Ascending aorta (tissue), 2 donors: ENCODE measurements around the gene IFT22. TPM values are rescaled to one million over a fixed set of nuclear protein-coding genes. Genes with fewer than 3 reads are reported as not detected.

ENCODE experiments used
- DNase-seq, 2 donors: peaks; one replicate each; pipeline ENCODE4 v3.0.0-alpha.2; 2019; ENCODE audit warnings: low spot score in 2 of 2
- H3K27ac ChIP-seq, 2 donors: fragments of 200-600 bp; sonication (generic); one replicate each; pipeline ENCODE4 v1.5.1; 2016 to 2017; ENCODE audit warnings: mild to moderate bottlenecking in 1 of 2
- H3K27me3 ChIP-seq: fragments of 200-600 bp; sonication (generic); one replicate; pipeline ENCODE4 v1.5.1; 2017
- H3K36me3 ChIP-seq, 2 donors: fragments of 200-600 bp; sonication (generic); one replicate each; pipeline ENCODE4 v1.5.1; 2016
- H3K4me1 ChIP-seq, 2 donors: fragments of 200-600 bp; sonication (generic); one replicate each; pipeline ENCODE4 v1.5.1; 2016 to 2017; ENCODE audit warnings: mild to moderate bottlenecking in 1 of 2
- H3K4me3 ChIP-seq, 2 donors: fragments of 200-600 bp; sonication (generic); one replicate each; pipeline ENCODE4 v1.5.1; 2016 to 2017; ENCODE audit warnings: mild to moderate bottlenecking in 1 of 2
- H3K9me3 ChIP-seq, 2 donors: fragments of 200-600 bp; sonication (generic); one replicate each; pipeline ENCODE4 v1.5.1; 2016
- CTCF ChIP-seq, 3 experiments: fragments of 200-600 bp in 2 of 3; fragments of 450-650 bp in 1 of 3; sonication (generic) in 2 of 3; IDR thresholded peaks; one replicate each; pipeline ENCODE4 v1.5.1; 2016 to 2019; ENCODE audit warnings: antibody characterized with exemption in 3 of 3, mild to moderate bottlenecking in 1 of 3, moderate library complexity in 1 of 3
- intact Hi-C: fragments of 100-400 bp; cut with DNase I; formaldehyde crosslinking; loops from one replicate; pipeline ENCODE4 v1.15.1; 2023
- total RNA-seq: library from RNA; depleted of rRNA; stranded (reverse); fragments of >200 nt; gene quantifications from one replicate; pipeline ENCODE4 v1.1.0, GENCODE V29; 2016

IFT22 gene
- total RNA-seq, 1 donor from 2014 or later, result 19.8 TPM

DNA sequence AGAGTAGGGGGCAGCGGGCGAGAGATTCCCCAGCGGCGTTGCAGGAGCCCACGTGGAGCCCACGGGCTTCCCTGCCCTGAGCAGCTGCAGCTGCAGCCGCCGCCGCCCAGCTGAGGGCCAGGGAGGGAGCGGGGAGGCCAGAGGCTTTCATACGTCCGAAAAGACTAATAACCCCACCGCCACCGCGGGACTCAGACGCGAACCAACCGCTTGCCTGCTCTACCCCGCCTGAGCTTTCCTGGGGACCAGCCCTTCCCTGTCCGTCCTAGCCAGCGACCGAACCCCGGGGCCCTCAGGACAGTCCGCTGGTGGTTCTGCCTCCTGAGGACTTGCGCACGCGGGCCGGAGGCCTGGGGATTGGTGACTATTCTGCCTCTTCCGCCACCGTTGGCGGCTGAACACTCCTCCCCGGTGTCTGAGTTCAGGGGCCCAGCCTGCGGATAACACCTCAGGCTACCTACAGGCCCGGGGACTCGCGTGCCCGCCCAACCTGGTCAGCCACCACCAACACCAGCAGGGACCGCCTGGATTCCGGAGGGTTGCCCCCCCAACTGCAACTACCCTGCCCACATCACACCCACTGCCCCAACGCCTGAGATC is 18.4 kb downstream of the IFT22 start:
- Histone ChIP-seq H3K9me3 (peaks cover 18 to 20% of the 10 kb centered on the region in 2 donors), H3K4me1 (peaks cover 0 to 5% of the 10 kb centered on the region in 2 donors), H3K36me3 (no peaks in the 10 kb centered on the region), H3K27ac (no peak overlapping the region), H3K27me3 (peaks cover 22% of the 10 kb centered on the region), H3K4me3 (peak overlapping the region in 1 of 2 donors; percentile 27)
- no peak for TF ChIP-seq CTCF (IDR thresholded peaks at IDR 0.05)
- intact Hi-C loops, result no loop called here
- DNase-seq, result no peak

- H3K4me3 ChIP-seq, result peak overlapping the region in 1 of 2 donors; percentile 27
- H3K36me3 ChIP-seq, result no peaks in the 10 kb centered on the region
- DNase-seq, result no peak
- H3K9me3 ChIP-seq, result peaks cover 18 to 20% of the 10 kb centered on the region in 2 donors
- H3K27me3 ChIP-seq, result peaks cover 22% of the 10 kb centered on the region
- H3K27ac ChIP-seq, result no peak overlapping the region
- no peaks in the 10 kb centered on the region for H3K4me1 ChIP-seq
- intact Hi-C loops, result no loop called here
- no peak for TF ChIP-seq CTCF (IDR thresholded peaks at IDR 0.05)
Measured at GRCh38 chr7:101302641-101303101, 18.9 kb downstream of the IFT22 start.

GRCh38 chr7:101300465-101301376 is 20.9 kb downstream of the IFT22 start:
- H3K36me3 ChIP-seq, result no peaks in the 10 kb centered on the region
- TF ChIP-seq CTCF (IDR thresholded peaks at IDR 0.05), result no peak
- intact Hi-C loops, result no loop called here
- H3K27ac ChIP-seq, result no peak overlapping the region
- peaks cover 18 to 20% of the 10 kb centered on the region in 2 donors for H3K9me3 ChIP-seq
- peaks cover 22% of the 10 kb centered on the region for H3K27me3 ChIP-seq
- H3K4me3 ChIP-seq, result no peak overlapping the region
- DNase-seq, result no peak
- no peaks in the 10 kb centered on the region for H3K4me1 ChIP-seq

- intact Hi-C loops, result no loop called here
Measured at GRCh38 chr7:101299511-101300464, 21.8 kb downstream of the IFT22 start.

More at GRCh38 chr7:101299511-101300464, 21.8 kb downstream of the IFT22 start:
- no peak overlapping the region for H3K4me3 ChIP-seq
- DNase-seq, result no peak
- H3K27ac ChIP-seq, result no peak overlapping the region
- H3K36me3 ChIP-seq, result no peaks in the 10 kb centered on the region
- peaks cover 22% of the 10 kb centered on the region for H3K27me3 ChIP-seq
- H3K4me1 ChIP-seq, result no peaks in the 10 kb centered on the region
- H3K9me3 ChIP-seq, result peaks cover 18 to 20% of the 10 kb centered on the region in 2 donors
- TF ChIP-seq CTCF (IDR thresholded peaks at IDR 0.05), result no peak
